Gastrocnemius medialis (tissue), 4 donors: ENCODE data around the gene ZPBP2.

ENCODE experiments used
- CTCF ChIP-seq, 5 experiments: fragments of 450-650 bp in 3 of 5; fragments of 200-600 bp in 2 of 5; sonication (generic) in 2 of 5; IDR thresholded peaks in 4 of 5; conservative IDR thresholded peaks in 1 of 5; 1 replicate in 4 of 5; 2 replicates in 1 of 5; pipeline ENCODE4 v1.5.1; 2016 to 2019; ENCODE audit warnings: antibody characterized with exemption in 5 of 5, mild to moderate bottlenecking in 3 of 5, moderate library complexity in 3 of 5
- POLR2A ChIP-seq, 2 donors: fragments of 450-650 bp; IDR thresholded peaks; one replicate each; pipeline ENCODE4 v1.6.1; 2017; ENCODE audit warnings: antibody characterized with exemption in 2 of 2, mild to moderate bottlenecking in 2 of 2, moderate library complexity in 2 of 2

GRCh38 chr17:39903158-39903884, 35.3 kb downstream of the ZPBP2 start:
- TF ChIP-seq CTCF (IDR thresholded peaks at IDR 0.05 in 4 of 5, conservative IDR thresholded peaks at IDR 0.05 in 1 of 5): no peak
- no peak for TF ChIP-seq POLR2A (IDR thresholded peaks at IDR 0.05)
